Nephron (organoid): ENCODE data around the gene KLC3.
"Not testable (repeated sequence)": the region's sequence is repeated elsewhere in the genome, so short reads cannot be mapped to it uniquely, and the experiment has no call there.

Experiments
- H3K27ac Mint-ChIP-seq, 3 experiments: 2 replicates each; pipeline ENCODE4 v1.8.0; 2020; ENCODE audit warnings: mixed read lengths in 3 of 3, mild to moderate bottlenecking in 2 of 3, moderate library complexity in 1 of 3
- H3K27me3 Mint-ChIP-seq: 2 replicates; pipeline ENCODE4 v1.8.0; 2021; ENCODE audit warnings: low read depth, mild to moderate bottlenecking, moderate library complexity, mixed read lengths
- H3K36me3 Mint-ChIP-seq: 2 replicates; pipeline ENCODE4 v1.8.0; 2020; ENCODE audit warnings: low read depth, mixed read lengths
- H3K4me1 Mint-ChIP-seq: 2 replicates; pipeline ENCODE4 v1.8.0; 2020; ENCODE audit warnings: mixed read lengths
- H3K4me3 Mint-ChIP-seq, 3 experiments: 2 replicates each; pipeline ENCODE4 v1.8.0; 2020; ENCODE audit warnings: mild to moderate bottlenecking in 3 of 3, mixed read lengths in 3 of 3, moderate library complexity in 2 of 3
- H3K9me3 Mint-ChIP-seq: 2 replicates; pipeline ENCODE4 v1.8.0; 2020; ENCODE audit warnings: mixed read lengths
- TF ChIP-seq, protein P1 (sequence below), 3 experiments: fragments of 200-600 bp; sonication (generic); IDR thresholded peaks; one replicate each; pipeline ENCODE4 v1.5.0; 2021; ENCODE audit warnings: antibody characterized with exemption in 3 of 3; ENCODE audit not compliant: unreplicated experiment in 3 of 3

The KLC3 gene

DNA sequence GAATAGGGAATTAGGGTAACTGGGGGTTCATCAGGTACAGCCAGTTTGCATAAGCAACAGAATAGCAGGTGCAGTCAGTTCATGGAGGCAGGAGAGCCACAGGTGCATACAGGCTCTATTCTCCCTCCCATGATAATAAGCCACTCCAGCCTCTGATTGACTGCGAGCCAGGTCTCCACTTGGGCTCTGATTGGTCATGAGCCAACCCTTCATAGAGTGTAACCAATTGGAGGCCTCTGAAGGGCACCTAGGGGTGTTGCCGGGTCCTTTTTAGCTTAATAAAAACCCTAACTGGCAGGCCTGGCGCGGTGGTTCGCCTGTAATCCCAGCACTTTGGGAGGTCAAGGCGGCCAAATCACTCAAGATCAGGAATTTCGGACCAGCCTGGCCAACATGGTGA lies 9.1 kb upstream of the KLC3 start:
- Mint-ChIP-seq H3K27ac (no peak overlapping the region), H3K4me3 (no peak overlapping the region), H3K36me3 (no peaks in the 10 kb centered on the region), H3K27me3 (peaks cover 5% of the 10 kb centered on the region), H3K4me1 (peaks cover under 1% of the 10 kb centered on the region), H3K9me3 (no peaks in the 10 kb centered on the region)
- TF ChIP-seq, protein P1, sequence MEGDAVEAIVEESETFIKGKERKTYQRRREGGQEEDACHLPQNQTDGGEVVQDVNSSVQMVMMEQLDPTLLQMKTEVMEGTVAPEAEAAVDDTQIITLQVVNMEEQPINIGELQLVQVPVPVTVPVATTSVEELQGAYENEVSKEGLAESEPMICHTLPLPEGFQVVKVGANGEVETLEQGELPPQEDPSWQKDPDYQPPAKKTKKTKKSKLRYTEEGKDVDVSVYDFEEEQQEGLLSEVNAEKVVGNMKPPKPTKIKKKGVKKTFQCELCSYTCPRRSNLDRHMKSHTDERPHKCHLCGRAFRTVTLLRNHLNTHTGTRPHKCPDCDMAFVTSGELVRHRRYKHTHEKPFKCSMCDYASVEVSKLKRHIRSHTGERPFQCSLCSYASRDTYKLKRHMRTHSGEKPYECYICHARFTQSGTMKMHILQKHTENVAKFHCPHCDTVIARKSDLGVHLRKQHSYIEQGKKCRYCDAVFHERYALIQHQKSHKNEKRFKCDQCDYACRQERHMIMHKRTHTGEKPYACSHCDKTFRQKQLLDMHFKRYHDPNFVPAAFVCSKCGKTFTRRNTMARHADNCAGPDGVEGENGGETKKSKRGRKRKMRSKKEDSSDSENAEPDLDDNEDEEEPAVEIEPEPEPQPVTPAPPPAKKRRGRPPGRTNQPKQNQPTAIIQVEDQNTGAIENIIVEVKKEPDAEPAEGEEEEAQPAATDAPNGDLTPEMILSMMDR (IDR thresholded peaks at IDR 0.05; ENCODE audit: unreplicated experiment in 3 of 3), result no peak

DNA sequence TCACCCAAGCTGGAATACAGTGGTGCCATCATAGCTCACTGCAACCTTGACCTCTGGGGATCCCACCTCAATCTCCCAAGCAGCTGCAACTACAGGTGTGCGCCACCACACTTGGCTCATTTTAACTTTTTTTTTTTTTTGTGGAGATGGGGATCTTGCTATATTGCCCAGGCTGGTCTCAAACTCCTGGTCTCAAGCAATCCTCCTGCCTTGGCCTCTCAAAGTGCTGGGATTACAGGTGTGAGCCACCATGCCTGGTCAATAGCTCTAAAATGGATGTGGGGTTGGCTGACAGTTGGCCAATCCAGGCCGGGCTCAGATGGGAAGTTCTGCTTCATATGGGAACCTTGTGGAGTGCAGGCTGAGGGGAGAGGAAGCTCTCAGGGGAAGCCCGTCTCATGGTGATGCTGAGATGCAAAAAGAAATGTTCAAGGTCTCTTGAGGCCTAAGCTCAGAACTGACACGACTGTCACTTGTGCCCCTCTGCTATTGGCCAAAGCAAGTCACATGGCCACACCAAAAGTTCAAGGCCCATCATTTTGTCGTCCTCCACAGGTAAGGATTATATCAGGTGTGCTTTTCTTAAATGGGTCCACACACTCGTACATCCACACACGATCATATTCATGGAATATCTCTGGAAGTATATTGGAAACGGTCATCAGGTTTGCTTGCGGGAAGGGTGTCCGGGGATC lies 6.8 kb upstream of the KLC3 start:
- TF ChIP-seq, protein P1 (IDR thresholded peaks at IDR 0.05; ENCODE audit: unreplicated experiment in 3 of 3), result no peak
- H3K27ac Mint-ChIP-seq, result no peak overlapping the region
- no peaks in the 10 kb centered on the region for H3K9me3 Mint-ChIP-seq
- no peak overlapping the region for H3K4me3 Mint-ChIP-seq
- no peaks in the 10 kb centered on the region for H3K36me3 Mint-ChIP-seq
- H3K4me1 Mint-ChIP-seq, result peaks cover 4% of the 10 kb centered on the region
- peaks cover 13% of the 10 kb centered on the region for H3K27me3 Mint-ChIP-seq

DNA sequence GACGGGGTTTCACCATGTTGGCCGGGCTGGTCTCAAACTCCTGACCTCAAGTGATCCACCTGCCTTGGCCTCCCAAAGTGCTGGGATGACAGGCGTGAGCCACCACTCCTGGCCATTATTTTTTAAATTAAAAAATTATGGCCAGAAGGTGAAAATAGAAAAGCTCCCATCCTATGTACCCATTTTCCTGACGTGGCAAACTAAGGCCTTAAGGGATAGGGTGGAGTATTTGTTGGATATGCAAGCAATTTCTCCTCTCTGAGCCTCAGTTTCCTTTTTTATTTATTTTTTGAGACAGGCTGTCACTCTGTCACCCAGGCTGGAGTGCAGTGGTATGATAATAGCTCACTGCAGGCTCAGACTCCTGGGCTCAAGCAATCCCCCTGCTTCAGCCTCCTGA lies 5.7 kb upstream of the KLC3 start:
- H3K36me3 Mint-ChIP-seq, H3K9me3 Mint-ChIP-seq, H3K4me3 Mint-ChIP-seq, H3K27ac Mint-ChIP-seq, H3K4me1 Mint-ChIP-seq: not testable (repeated sequence)
- peaks cover 23% of the 10 kb centered on the region for H3K27me3 Mint-ChIP-seq

DNA sequence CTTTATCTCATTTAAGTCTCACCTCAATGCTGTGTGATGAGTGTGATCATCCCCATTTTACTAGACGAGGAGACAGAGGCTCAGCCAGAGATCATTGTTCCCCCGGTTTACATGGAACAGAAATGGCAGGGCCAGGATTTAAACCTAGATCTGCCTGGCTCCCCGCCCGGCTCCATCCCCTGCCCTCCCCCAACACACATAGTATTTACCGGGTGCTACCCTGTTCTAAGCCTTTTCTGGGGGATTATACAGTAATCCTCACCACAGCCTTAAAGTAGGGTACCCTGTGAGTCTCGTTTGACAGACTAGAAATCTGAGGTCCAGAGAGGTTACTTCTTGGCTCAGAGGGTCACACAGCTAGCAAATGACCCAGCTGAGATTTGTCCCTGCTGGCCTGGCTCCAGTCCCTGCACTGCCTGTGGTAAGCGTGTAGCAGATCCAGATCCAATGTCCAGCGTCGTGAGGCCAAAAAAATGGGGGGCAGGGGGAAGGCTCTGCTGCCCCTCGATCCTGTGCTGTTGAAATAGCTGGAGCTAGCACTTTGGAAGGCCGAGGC lies 3.8 kb upstream of the KLC3 start:
- H3K9me3 Mint-ChIP-seq, result no peaks in the 10 kb centered on the region
- no peak overlapping the region for H3K4me3 Mint-ChIP-seq
- no peak overlapping the region for H3K27ac Mint-ChIP-seq
- H3K27me3 Mint-ChIP-seq, result peaks cover 24% of the 10 kb centered on the region
- TF ChIP-seq, protein P1 (IDR thresholded peaks at IDR 0.05; ENCODE audit: unreplicated experiment in 3 of 3), result no peak
- peaks cover 5% of the 10 kb centered on the region for H3K4me1 Mint-ChIP-seq
- H3K36me3 Mint-ChIP-seq, result no peaks in the 10 kb centered on the region

DNA sequence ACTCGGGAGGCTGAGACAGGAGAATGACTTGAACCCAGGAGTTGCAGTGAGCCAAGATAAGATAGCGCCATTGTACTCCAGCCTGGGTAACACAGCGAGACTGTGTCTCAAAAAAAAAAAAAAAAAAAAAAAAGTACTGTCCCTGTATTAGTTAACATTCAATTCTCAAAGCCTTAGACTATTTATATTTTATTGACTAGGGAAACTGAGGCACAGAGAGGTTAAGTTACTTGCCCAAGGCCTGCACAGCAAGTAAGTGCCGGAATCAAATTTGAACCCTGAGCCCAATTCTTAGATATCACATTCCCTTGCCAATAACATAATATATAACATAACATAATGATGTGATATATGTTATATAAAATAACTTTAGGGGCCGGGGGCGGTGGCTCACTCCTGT lies 921 bp upstream of the KLC3 start:
- H3K36me3 Mint-ChIP-seq, result no peaks in the 10 kb centered on the region
- peaks cover 5% of the 10 kb centered on the region for H3K4me1 Mint-ChIP-seq
- H3K4me3 Mint-ChIP-seq, result no peak overlapping the region
- H3K27me3 Mint-ChIP-seq, result peaks cover 36% of the 10 kb centered on the region
- no peaks in the 10 kb centered on the region for H3K9me3 Mint-ChIP-seq
- H3K27ac Mint-ChIP-seq, result no peak overlapping the region
- TF ChIP-seq, protein P1 (IDR thresholded peaks at IDR 0.05; ENCODE audit: unreplicated experiment in 3 of 3), result no peak

DNA sequence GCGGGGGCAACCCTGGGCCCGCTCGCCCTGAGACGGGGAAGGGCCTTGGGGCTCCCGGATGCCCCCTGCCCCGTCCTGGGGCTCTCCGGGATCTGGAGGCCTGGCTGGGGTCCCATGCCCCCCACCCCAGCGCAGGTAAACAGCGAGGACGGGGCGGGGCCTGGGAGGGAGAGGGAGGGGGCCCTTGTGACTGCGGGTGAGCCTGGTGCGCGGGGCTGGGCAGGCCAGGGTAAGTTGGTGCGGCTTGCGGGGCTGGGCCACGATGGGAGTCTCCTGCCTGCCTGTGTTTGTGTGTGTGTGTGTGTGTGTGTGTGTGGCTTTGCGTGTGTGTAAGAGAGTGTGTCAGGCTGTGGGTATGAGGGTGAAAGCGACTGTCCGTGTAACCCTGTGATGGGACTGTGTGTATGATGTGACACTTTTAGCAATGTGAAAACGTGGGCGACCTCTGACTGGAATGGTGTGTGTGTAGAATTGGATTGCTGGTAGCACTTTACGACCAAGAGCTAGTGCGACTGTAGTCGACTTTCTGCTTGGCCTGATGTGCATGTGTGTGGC lies 426 bp downstream of the KLC3 start:
- TF ChIP-seq, protein P1 (IDR thresholded peaks at IDR 0.05; ENCODE audit: unreplicated experiment in 3 of 3), result no peak
- H3K9me3 Mint-ChIP-seq, result no peaks in the 10 kb centered on the region
- H3K4me3 Mint-ChIP-seq, result no peak overlapping the region
- no peaks in the 10 kb centered on the region for H3K36me3 Mint-ChIP-seq
- H3K27ac Mint-ChIP-seq, result no peak overlapping the region
- H3K27me3 Mint-ChIP-seq, result peaks cover 44% of the 10 kb centered on the region
- peaks cover 5% of the 10 kb centered on the region for H3K4me1 Mint-ChIP-seq
